HepG2 (cell line): ENCODE results near the gene NUDT9. TPM values are rescaled to one million over a fixed set of nuclear protein-coding genes. Genes with fewer than 3 reads are reported as not detected.

ENCODE experiments used
- ARHGAP35 ChIP-seq: sonication (generic); formaldehyde crosslinking; IDR thresholded peaks from 2 replicates; pipeline ENCODE4 v1.9.0; 2022; ENCODE audit warnings: mild to moderate bottlenecking, inconsistent platforms, moderate library complexity, missing genetic modification reagents, borderline replicate concordance
- ASH2L ChIP-seq: fragments of 300-600, 200-600 bp; sonication (generic); IDR thresholded peaks from 2 replicates; pipeline ENCODE4 v1.7.0; 2017; ENCODE audit warnings: low read depth, mild to moderate bottlenecking, moderate library complexity, mixed read lengths, low read length; ENCODE audit not compliant: insufficient read length
- FOSL2 ChIP-seq: sonication (generic); formaldehyde crosslinking; IDR thresholded peaks from 2 replicates; pipeline ENCODE4 v1.4.0; 2020; ENCODE audit warnings: missing genetic modification reagents
- GATA4 ChIP-seq: sonication (generic); IDR thresholded peaks from 2 replicates; pipeline ENCODE4 v1.6.1; 2016; ENCODE audit warnings: antibody characterized with exemption, low read depth, borderline replicate concordance
- MAF1 ChIP-seq: sonication (generic); formaldehyde crosslinking; IDR thresholded peaks from 2 replicates; pipeline ENCODE4 v1.5.0; 2020; ENCODE audit warnings: missing genetic modification reagents, borderline replicate concordance
- MEIS2 ChIP-seq: sonication (generic); formaldehyde crosslinking; IDR thresholded peaks from 2 replicates; pipeline ENCODE4 v1.9.0; 2021; ENCODE audit warnings: mild to moderate bottlenecking, missing genetic modification reagents
- MIXL1 ChIP-seq: IDR thresholded peaks from 2 replicates; pipeline ENCODE4 v1.6.1; 2016
- ONECUT2 ChIP-seq: sonication (generic); formaldehyde crosslinking; IDR thresholded peaks from 2 replicates; pipeline ENCODE4 v1.4.0; 2020; ENCODE audit warnings: missing genetic modification reagents
- PAWR ChIP-seq: sonication (generic); formaldehyde crosslinking; IDR thresholded peaks from 2 replicates; pipeline ENCODE4 v1.4.0; 2020; ENCODE audit warnings: missing genetic modification reagents, mild to moderate bottlenecking, borderline replicate concordance
- SIN3B ChIP-seq: fragments of 150-350 bp; IDR thresholded peaks from 2 replicates; pipeline ENCODE4 v1.6.1; 2014; ENCODE audit warnings: low read length
- SMARCC2 ChIP-seq: fragments of 450-650 bp; IDR thresholded peaks from 2 replicates; pipeline ENCODE4 v1.6.1; 2017; ENCODE audit warnings: antibody characterized with exemption, mild to moderate bottlenecking
- XBP1 ChIP-seq: sonication (generic); formaldehyde crosslinking; IDR thresholded peaks from 2 replicates; pipeline ENCODE4 v1.5.0; 2020; ENCODE audit warnings: missing genetic modification reagents
- ZKSCAN8 ChIP-seq: IDR thresholded peaks from 2 replicates; pipeline ENCODE4 v1.6.1; 2016; ENCODE audit warnings: borderline replicate concordance, missing genetic modification reagents, missing compliant biosample characterization
- ZNF501 ChIP-seq: sonication (generic); formaldehyde crosslinking; IDR thresholded peaks from 2 replicates; pipeline ENCODE4 v1.5.1; 2020; ENCODE audit warnings: mild to moderate bottlenecking, moderate library complexity, missing genetic modification reagents
- ZNF552 ChIP-seq: sonication (generic); formaldehyde crosslinking; IDR thresholded peaks from 2 replicates; pipeline ENCODE4 v1.9.0; 2022; ENCODE audit warnings: missing genetic modification reagents, mild to moderate bottlenecking, borderline replicate concordance
- ZNF563 ChIP-seq: sonication (generic); formaldehyde crosslinking; IDR thresholded peaks from 2 replicates; pipeline ENCODE4 v1.8.0; 2022; ENCODE audit warnings: mild to moderate bottlenecking, moderate library complexity, missing genetic modification reagents
- ZNF674 ChIP-seq: sonication (generic); formaldehyde crosslinking; IDR thresholded peaks from 2 replicates; pipeline ENCODE4 v1.5.0; 2020; ENCODE audit warnings: low read depth, mild to moderate bottlenecking, missing genetic modification reagents
- ZNF772 ChIP-seq: sonication (generic); formaldehyde crosslinking; IDR thresholded peaks from 2 replicates; pipeline ENCODE4 v1.5.0; 2020; ENCODE audit warnings: mild to moderate bottlenecking, missing genetic modification reagents
- polyA plus RNA-seq, 8 experiments: library from polyadenylated mRNA; depleted of rRNA in 3 of 8; stranded (reverse) in 7 of 8; unstranded in 1 of 8; fragments of >200 nt; fragmentation: Illumina TruSeq in 4 of 8; extraction: Trizol in 4 of 8; gene quantifications; 2 replicates each; pipeline versions ENCODE4 v1.2.1 to v1.2.3, GENCODE V29; 2011 to 2016; ENCODE audit warnings: low read depth in 4 of 8, missing spikeins in 1 of 8, mixed read lengths in 1 of 8; ENCODE audit not compliant: insufficient read depth in 1 of 8
- total RNA-seq, 5 experiments: library from RNA; depleted of rRNA; stranded (reverse); fragments of >200 nt; fragmentation: Illumina TruSeq; extraction: Trizol; gene quantifications; 2 replicates each; pipeline ENCODE4 v1.2.3, GENCODE V29; 2016; ENCODE audit warnings: low read depth in 1 of 5
- TF ChIP-seq, protein P1 (sequence below): sonication (generic); formaldehyde crosslinking; IDR thresholded peaks from 2 replicates; pipeline ENCODE4 v1.9.0; 2021; ENCODE audit warnings: missing genetic modification reagents, borderline replicate concordance
- TF ChIP-seq, protein P2 (sequence below): sonication (generic); formaldehyde crosslinking; IDR thresholded peaks from 2 replicates; pipeline ENCODE4 v1.4.0; 2020; ENCODE audit warnings: missing genetic modification reagents
- TF ChIP-seq, protein P3 (sequence below): sonication (generic); formaldehyde crosslinking; IDR thresholded peaks from 2 replicates; pipeline ENCODE4 v1.4.0; 2020; ENCODE audit warnings: mild to moderate bottlenecking, missing genetic modification reagents
- TF ChIP-seq, protein P4 (sequence below): sonication (generic); formaldehyde crosslinking; IDR thresholded peaks from 2 replicates; pipeline ENCODE4 v1.5.1; 2020; ENCODE audit warnings: missing genetic modification reagents, mild to moderate bottlenecking, borderline replicate concordance
- TF ChIP-seq, protein P5 (sequence below), 2 experiments: fragments of 450-650 bp in 1 of 2; sonication (generic) in 1 of 2; formaldehyde crosslinking; IDR thresholded peaks; 2 replicates each; pipeline versions ENCODE4 v1.5.0 to v1.8.0; 2020 to 2022; ENCODE audit warnings: mild to moderate bottlenecking in 1 of 2, missing genetic modification reagents in 1 of 2

Gene NUDT9
- total and polyA plus RNA-seq, 2 of the 13 experiments (the other 11 are each of a cell fraction or from before 2014, with no cell fraction given): 10.4 to 12.3 TPM

DNA sequence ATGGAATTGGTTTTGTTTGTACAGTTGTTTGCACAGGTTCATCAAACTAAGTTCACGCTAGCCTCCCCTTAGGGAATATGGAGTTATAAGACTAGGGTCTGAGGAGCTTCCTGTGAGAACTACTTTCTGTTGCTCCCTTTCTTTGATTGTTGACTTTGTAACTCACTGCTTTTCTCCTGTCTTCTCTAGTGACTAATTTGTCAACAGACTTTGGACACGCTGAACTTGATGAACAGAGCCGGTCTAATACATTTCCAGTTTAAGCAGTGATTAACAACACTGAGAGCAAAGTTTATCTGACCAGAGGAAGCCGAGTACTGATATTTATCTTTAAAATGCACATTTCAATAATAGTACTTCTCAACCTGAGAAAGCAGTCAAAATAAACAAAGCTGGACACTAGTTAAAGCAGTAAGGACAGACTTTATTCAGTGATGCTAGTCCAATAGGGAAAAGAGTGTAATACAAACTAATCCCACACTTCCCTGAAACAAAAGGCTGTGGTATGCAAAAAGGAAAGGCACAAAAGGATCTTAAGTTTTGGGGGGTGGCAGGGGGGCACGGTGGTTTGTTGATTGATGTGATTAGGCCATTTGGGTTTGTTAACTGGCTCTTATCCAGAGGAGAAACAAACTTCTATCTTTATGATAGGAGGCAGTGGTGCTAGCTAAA lies 2.7 kb upstream of the NUDT9 start (continued):
- TF ChIP-seq, protein P1, sequence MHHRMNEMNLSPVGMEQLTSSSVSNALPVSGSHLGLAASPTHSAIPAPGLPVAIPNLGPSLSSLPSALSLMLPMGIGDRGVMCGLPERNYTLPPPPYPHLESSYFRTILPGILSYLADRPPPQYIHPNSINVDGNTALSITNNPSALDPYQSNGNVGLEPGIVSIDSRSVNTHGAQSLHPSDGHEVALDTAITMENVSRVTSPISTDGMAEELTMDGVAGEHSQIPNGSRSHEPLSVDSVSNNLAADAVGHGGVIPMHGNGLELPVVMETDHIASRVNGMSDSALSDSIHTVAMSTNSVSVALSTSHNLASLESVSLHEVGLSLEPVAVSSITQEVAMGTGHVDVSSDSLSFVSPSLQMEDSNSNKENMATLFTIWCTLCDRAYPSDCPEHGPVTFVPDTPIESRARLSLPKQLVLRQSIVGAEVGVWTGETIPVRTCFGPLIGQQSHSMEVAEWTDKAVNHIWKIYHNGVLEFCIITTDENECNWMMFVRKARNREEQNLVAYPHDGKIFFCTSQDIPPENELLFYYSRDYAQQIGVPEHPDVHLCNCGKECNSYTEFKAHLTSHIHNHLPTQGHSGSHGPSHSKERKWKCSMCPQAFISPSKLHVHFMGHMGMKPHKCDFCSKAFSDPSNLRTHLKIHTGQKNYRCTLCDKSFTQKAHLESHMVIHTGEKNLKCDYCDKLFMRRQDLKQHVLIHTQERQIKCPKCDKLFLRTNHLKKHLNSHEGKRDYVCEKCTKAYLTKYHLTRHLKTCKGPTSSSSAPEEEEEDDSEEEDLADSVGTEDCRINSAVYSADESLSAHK (CRISPR knock-in tag): no peak
- TF ChIP-seq ASH2L (peak; percentile 64), MEIS2 (no peak), ZKSCAN8 (CRISPR knock-in tag) (0 out of 2 replicates have a peak, but pooled peaks have one; percentile 64), SIN3B (no peak), ZNF563 (CRISPR knock-in tag) (no peak), ZNF674 (CRISPR knock-in tag) (no peak), ARHGAP35 (no peak), GATA4 (peak; percentile 82; the same call in 1 of the 2 replicates), SMARCC2 (no peak), ONECUT2 (CRISPR knock-in tag) (no peak), MIXL1 (CRISPR knock-in tag) (peak; percentile 88), ZNF501 (no peak), ZNF772 (CRISPR knock-in tag) (no peak), MAF1 (no peak), FOSL2 (CRISPR knock-in tag) (peak; percentile 78), XBP1 (CRISPR knock-in tag) (no peak), PAWR (CRISPR knock-in tag) (no peak), ZNF552 (no peak)
- TF ChIP-seq, protein P2, sequence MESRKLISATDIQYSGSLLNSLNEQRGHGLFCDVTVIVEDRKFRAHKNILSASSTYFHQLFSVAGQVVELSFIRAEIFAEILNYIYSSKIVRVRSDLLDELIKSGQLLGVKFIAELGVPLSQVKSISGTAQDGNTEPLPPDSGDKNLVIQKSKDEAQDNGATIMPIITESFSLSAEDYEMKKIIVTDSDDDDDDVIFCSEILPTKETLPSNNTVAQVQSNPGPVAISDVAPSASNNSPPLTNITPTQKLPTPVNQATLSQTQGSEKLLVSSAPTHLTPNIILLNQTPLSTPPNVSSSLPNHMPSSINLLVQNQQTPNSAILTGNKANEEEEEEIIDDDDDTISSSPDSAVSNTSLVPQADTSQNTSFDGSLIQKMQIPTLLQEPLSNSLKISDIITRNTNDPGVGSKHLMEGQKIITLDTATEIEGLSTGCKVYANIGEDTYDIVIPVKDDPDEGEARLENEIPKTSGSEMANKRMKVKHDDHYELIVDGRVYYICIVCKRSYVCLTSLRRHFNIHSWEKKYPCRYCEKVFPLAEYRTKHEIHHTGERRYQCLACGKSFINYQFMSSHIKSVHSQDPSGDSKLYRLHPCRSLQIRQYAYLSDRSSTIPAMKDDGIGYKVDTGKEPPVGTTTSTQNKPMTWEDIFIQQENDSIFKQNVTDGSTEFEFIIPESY: no peak
- TF ChIP-seq, protein P3, sequence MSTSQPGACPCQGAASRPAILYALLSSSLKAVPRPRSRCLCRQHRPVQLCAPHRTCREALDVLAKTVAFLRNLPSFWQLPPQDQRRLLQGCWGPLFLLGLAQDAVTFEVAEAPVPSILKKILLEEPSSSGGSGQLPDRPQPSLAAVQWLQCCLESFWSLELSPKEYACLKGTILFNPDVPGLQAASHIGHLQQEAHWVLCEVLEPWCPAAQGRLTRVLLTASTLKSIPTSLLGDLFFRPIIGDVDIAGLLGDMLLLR: no peak
- TF ChIP-seq, protein P4, sequence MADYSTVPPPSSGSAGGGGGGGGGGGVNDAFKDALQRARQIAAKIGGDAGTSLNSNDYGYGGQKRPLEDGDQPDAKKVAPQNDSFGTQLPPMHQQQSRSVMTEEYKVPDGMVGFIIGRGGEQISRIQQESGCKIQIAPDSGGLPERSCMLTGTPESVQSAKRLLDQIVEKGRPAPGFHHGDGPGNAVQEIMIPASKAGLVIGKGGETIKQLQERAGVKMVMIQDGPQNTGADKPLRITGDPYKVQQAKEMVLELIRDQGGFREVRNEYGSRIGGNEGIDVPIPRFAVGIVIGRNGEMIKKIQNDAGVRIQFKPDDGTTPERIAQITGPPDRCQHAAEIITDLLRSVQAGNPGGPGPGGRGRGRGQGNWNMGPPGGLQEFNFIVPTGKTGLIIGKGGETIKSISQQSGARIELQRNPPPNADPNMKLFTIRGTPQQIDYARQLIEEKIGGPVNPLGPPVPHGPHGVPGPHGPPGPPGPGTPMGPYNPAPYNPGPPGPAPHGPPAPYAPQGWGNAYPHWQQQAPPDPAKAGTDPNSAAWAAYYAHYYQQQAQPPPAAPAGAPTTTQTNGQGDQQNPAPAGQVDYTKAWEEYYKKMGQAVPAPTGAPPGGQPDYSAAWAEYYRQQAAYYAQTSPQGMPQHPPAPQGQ (CRISPR knock-in tag): no peak
- TF ChIP-seq, protein P5, sequence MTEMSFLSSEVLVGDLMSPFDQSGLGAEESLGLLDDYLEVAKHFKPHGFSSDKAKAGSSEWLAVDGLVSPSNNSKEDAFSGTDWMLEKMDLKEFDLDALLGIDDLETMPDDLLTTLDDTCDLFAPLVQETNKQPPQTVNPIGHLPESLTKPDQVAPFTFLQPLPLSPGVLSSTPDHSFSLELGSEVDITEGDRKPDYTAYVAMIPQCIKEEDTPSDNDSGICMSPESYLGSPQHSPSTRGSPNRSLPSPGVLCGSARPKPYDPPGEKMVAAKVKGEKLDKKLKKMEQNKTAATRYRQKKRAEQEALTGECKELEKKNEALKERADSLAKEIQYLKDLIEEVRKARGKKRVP (CRISPR knock-in tag; IDR thresholded peaks at IDR 0.05): 0 out of 4 replicates have a peak, but pooled peaks of 1 of the 2 experiments have one; percentile 18
